Neural cell (in vitro differentiated cells): ENCODE data around the gene PTEN.

Source experiments
- CTCF ChIP-seq: fragments of 450-650 bp; IDR thresholded peaks from 2 replicates; pipeline ENCODE4 v1.5.1; 2014; ENCODE audit warnings: antibody characterized with exemption, mild to moderate bottlenecking, moderate library complexity; ENCODE audit not compliant: poor library complexity, severe bottlenecking
- MXI1 ChIP-seq: fragments of 450-650 bp; conservative IDR thresholded peaks from 2 replicates; pipeline ENCODE4 v1.6.1; 2014; ENCODE audit warnings: antibody characterized with exemption, mild to moderate bottlenecking; ENCODE audit not compliant: poor library complexity, severe bottlenecking
- POLR2AphosphoS5 ChIP-seq: IDR thresholded peaks from 2 replicates; pipeline ENCODE4 v1.6.1; 2012
- RAD21 ChIP-seq: fragments of 450-650 bp; conservative IDR thresholded peaks from 2 replicates; pipeline ENCODE4 v1.6.1; 2014; ENCODE audit warnings: antibody characterized with exemption, mild to moderate bottlenecking, moderate library complexity
- SMC3 ChIP-seq: fragments of 450-650 bp; conservative IDR thresholded peaks from 2 replicates; pipeline ENCODE4 v1.6.1; 2014; ENCODE audit warnings: antibody characterized with exemption, mild to moderate bottlenecking, moderate library complexity; ENCODE audit not compliant: poor library complexity

GRCh38 chr10:87829986-87830729, 33.3 kb upstream of the PTEN start:
- TF ChIP-seq POLR2AphosphoS5 (no peak), SMC3 (no peak), CTCF (no peak), MXI1 (no peak), RAD21 (no peak)
